ENCODE data around the gene EEF2K.
"Not testable (repeated sequence)": the region's sequence is repeated elsewhere in the genome, so short reads cannot be mapped to it uniquely, and the experiment has no call there.

The EEF2K gene

DNA sequence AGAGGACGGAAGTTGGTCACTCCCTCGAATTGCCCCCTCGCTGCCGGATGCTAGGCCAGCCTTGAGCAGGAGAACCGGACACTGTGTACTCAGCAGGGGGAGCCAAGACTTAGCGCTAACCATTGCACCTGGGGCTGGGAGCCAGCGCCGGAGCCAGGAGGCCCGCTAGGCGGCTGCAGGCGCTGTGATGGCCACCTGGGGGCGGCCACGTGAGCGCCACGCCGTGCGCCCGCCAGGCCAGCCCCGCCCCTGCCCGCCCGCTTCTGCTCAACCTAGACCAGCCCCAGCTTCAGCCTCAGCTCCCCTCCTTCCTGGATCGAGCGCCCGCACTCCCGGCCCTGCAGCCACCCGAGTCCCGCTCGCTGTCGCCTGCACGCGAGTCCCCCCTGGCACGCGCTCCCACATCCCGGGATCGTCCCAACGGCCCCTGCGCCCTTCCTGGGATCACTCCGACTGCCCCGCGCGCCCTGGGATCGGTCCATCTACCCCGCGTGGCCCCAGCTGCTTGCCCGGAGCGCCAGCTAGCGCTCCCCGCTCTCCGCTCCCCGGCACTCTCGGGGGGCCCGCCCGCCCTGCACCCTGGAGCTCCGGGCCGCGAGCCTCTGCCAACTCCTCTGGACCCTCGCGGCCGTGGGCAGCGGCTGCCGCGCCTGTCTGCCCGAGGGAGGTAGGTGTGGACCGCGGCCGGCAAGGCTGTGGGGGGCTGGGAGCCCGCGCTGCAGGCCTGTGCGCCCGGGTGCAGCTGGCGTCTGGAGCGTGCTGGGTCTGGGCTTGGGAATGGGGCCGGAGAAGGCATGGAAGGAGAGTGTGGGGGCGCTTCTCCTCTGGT lies at the start of gene EEF2K:
EEF2K (plus strand) TSS at position 266 of the 829 bp plus-strand sequence. CDS start 19,452 bp downstream, outside the sequence.
- DNase-seq = peak; percentile 40 to 53

DNA sequence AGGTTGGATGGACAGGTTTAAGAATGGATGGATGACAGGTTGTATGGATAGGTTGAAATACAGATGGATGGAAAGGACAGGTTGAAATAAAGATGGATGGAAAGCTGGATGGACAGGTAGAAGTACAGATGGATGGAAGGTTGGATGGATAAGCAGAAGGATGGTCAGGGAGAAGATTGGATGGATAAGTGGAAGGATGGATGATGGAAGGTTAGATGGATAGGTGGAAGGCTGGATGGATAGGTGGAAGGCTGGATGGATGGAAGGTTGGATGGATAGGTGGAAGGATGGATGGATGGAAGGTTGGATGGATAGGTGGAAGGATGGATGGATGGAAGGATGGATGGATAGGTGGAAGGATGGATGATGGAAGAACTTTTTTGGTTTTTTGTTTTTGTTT lies 44.7 kb upstream of the EEF2K start:
- DNase-seq = no peak

DNA sequence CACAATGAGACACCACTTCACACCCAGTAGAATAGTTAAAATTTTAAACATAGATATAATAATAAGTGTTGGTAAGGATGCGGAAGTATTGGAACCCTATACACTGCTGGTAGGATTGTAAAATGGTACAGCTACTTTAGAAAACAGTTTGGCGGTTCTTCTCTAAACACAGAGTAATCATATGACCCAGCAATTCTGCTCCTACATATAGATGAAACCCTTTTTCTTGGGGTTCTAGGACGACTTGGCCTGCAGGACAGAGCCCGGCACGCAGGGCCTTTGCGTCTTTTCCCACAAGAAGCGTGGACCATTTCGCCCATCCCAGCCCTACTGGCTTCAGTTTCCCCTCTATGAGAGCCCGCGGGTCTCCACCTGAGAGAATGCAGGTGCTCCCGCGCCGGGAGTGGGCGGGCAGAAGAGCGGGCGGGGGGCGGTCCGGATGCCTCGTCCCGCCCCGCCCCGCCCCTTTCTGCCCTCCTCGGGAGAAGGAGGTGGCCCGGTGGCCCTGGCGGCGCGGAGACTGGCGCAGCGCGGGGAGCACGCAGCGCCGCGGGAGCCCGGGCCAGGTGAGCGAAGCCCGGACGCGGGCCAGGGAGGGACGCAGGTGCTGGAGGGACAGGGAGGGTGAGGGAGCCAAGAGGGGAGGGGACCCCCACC lies 44.0 kb upstream of the EEF2K start, which contains the start of gene SDR42E2:
SDR42E2 (plus strand) TSS at position 508 of the 657 bp plus-strand sequence. CDS start 3,077 bp downstream, outside the sequence.
- DNase-seq = no peak

GRCh38 chr16:22162656-22163009 lies 43.4 kb upstream of the EEF2K start:
- no peak for DNase-seq

DNA sequence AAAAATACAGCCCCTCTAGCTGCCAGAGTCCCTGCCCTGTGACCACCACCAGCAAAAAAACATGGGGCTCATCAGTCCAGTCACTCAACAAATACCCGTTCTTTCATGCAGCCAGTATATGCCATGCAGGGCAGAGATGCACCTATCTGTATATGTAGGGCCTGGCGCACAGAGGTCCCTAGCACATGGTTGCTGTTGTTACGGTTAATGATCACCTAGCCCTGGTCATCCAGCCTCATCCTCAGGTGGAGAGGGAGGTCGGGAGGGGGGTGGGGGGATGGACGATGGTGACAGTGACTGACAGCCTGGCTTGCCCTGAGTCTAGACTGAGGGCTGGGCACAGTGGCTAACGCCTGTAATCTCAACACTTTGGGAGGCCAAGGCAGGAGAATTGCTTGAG lies 42.3 kb upstream of the EEF2K start:
- DNase-seq = no peak

DNA sequence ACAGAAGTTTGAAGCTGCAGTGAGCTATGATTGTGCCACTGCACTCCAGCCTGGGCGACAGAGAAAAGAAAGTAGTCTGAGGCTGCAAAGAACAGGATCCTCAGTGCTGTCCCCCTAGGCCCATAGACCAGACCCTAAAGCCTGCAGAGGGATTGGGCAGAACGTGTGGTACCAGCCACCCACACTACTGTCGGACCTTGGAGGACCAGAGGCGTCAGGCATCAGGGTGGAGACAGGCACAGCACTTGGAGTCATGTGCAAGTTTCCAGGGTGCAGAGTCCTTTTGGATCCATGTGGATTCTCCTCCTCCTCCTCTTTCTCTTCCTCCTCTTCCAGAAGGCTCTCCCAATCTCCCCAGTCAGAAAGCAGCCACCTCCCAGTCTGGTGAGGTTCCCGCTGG lies 41.6 kb upstream of the EEF2K start:
- no peak for DNase-seq

DNA sequence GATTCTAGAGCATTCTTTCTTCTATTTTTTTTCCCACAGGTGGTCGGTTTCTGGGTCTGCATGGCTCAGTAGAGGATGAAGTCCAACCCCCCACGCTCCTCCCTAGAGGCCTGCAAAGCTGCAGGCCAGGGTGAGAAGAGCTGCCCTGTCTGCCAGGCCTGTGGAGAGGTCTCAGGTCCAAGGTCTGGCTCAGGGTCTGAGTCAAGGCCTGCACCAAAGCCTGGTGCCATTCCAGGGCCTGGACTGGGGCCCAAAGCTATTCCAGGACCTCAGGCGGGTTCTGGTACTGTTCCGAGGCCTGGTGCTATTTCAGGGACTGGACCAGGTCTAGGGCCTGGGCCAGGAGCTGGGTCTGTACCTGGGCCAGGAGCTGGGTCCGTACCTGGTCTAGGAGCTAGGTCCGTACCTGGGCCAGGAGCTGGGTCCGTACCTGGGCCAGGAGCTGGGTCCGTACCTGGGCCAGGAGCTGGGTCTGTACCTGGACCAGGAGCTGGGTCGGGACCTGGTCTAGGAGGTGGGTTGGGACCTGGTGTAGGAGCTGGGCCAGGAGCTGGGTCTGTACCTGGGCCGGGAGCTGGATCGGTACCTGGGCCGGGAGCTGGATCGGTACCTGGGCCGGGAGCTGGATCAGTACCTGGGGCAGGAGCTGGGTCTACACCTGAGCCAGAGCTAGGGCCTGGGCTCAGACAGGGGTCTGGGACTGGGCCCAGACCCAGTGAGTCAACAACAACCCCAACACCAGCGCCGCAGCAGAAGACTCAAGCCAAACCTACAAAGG lies 40.4 kb upstream of the EEF2K start:
- DNase-seq = no peak

- DNase-seq = no peak
These were observed 34.1 kb upstream of the EEF2K start for GRCh38 chr16:22171953-22172352.

GRCh38 chr16:22172642-22173041 lies 33.4 kb upstream of the EEF2K start:
- DNase-seq = not testable (repeated sequence)

- DNase-seq = no peak
These were observed 31.4 kb upstream of the EEF2K start for GRCh38 chr16:22174642-22175041.

DNA sequence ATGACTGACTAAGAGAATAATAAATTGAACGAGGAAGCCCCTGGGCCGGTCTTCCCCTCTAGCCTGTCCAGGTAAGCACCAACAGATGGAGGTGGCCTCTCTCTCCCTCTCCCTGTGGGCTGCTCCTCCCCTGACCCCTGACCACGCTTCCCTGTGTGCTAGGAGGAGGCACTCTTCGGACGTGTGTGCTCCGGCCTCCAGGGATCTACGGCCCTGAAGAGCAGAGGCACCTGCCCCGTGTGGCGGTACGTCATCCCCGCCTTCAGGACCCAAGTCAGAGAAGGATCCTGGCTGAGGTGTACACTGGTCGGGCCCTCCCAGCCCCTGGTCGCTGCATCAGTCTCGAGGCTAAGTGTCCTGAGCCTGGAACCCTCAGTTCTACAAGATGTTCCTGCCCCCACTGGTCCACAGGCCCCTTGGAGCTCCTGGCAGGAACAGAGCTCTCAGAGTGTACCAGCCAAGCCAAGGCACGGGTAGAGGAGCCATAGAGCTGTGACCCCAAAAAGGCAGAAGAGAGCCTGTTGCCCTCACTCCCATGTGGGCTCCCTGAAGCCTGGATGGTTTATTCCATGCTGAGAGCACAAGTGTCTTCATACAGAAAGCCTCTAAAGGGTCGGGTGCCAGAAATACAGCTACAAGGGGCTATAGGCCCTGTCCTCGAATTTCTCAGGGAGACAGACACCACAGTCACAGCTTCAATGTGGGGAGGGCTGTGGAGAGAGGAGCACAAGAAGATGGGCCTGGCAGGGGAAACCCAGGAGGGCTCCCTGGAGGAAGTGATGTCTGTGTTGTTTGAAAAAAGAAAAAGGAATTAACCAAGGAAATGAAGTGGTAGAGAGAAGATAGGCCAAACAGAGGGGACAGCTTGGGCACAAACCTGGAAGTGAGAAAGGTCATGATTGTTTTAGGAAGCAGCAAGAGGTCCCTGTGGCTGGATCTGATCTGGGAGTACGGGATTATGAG lies 27.8 kb upstream of the EEF2K start:
- no peak for DNase-seq

GRCh38 chr16:22181426-22181825 lies 24.7 kb upstream of the EEF2K start:
- no peak for DNase-seq

DNA sequence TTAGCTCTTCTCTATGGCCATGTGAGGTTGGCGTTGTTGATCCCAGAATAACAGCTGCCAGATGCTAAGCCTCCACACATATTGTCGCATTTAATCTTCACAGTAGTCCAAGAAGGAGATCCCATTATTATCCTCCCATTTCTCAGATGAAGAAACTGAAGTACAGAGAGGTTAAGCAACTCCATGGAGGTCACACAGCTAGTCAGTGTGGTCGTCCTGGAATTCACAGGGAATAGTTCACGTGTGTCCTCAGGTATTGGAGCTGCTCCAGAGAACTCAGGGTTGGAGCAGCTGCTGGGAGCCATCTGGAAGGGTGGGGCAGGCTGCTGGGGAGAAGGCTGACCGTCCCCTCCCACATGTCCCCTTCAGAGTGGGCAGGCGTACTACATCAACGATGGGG lies 24.2 kb upstream of the EEF2K start:
- DNase-seq = no peak

DNA sequence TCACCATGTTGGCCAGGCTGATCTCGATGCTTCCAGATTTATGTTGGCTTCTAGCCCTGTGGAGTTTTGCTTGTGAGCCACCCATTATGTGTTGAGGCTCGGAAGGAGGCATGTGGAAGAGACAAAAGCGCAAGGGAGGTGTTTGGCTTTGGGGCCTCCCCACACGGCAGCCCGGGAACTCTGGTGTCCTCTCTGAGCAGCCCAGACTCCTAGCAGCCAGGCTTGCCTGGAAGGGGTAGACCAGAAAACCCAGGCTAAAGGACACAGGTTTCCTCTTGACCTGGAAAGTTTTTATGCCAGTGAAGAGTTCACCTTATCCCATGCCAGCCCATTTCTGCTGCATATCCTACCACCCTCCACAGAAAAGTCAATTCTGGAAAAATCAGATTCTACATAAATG lies 22.7 kb upstream of the EEF2K start:
- no peak for DNase-seq

DNA sequence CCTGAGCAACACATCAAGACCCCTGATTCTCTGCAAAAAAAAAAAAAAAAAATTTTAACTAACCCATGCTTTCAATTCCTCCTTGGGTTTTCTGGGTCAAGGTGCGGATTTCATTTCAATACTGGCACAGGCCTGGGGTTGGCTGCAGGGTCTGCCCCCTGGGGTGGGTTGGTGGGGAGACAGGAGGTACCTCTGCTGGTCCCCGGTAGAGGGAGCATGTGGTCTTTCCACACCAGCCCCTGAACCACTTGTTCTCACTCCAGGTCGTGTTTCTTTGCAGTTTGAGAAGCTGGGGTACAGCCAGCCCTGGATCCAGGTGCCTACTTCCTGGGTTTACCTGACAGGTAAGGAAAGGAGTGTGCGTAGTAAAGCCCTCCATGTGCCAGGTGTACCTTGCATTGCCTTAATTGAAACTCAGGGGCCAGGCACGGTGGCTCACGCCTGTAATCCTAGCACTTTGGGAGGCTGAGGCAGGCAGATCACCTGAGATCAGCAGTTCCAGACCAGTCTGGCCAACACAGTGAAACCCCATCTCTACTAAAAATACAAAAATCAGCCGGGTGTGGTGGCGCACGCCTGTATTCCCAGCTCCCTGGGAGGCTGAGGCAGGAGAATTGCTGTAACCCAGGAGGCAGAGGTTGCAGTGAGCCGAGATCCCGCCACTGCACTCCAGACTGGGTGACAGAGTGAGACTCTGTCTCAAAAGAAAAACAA lies 22.0 kb upstream of the EEF2K start:
- DNase-seq = peak in 1 of 2 experiments; percentile 7

DNA sequence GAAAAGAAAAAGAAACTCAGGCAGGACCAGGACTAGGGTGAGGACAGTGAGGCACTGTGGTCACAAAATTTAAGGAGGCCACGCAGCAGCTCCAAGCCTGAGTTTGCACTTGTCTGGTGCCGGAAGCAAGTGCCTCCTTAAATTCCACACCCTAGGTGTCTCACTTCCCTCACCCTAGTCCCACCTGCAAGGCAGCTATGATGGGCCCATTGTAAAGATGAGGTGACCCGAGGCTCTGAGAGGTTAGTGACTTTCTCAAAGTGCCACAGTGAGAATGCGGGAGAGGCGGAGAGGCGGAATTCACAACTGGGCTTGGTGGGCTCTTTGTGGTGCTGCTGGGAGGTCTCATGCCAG lies 21.5 kb upstream of the EEF2K start:
- DNase-seq = no peak

- DNase-seq = no peak
These were observed 19.6 kb upstream of the EEF2K start for GRCh38 chr16:22186517-22186916.

DNA sequence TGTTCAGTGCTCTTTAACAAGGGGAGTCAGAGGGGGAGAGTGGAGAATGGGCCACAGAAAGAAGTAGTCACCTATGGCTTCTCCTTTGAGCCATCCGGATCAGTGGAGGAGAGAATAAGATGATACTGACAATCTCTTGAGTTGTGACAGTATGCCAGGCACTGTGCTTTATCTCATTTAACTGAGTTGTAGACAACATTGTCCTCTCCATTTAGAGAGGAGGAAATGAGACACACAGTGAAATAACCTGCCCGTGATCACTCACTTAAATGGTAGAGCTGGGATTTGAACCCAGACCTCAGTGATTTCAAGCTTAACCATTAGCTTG lies 17.8 kb upstream of the EEF2K start:
- DNase-seq = no peak

- DNase-seq = peak; percentile 61 to 66
These were observed 17.3 kb upstream of the EEF2K start for GRCh38 chr16:22188595-22189442.

GRCh38 chr16:22189473-22190080 lies 16.5 kb upstream of the EEF2K start:
- DNase-seq = peak; percentile 22 to 37
